NK-92 (cell line): ENCODE results near the gene SH3PXD2A.
"Not testable (repeated sequence)": the region's sequence is repeated elsewhere in the genome, so short reads cannot be mapped to it uniquely, and the experiment has no call there.

ENCODE experiments used
- DNase-seq: peaks from one replicate; lab custom pipeline; 2025; ENCODE audit not compliant: unreplicated experiment; lab: John Stamatoyannopoulos, UW

SH3PXD2A gene

GRCh38 chr10:103849880-103850571, 5.3 kb downstream of the SH3PXD2A start:
- no peak for DNase-seq

GRCh38 chr10:103849212-103849877, 6.0 kb downstream of the SH3PXD2A start:
- no peak for DNase-seq

DNA sequence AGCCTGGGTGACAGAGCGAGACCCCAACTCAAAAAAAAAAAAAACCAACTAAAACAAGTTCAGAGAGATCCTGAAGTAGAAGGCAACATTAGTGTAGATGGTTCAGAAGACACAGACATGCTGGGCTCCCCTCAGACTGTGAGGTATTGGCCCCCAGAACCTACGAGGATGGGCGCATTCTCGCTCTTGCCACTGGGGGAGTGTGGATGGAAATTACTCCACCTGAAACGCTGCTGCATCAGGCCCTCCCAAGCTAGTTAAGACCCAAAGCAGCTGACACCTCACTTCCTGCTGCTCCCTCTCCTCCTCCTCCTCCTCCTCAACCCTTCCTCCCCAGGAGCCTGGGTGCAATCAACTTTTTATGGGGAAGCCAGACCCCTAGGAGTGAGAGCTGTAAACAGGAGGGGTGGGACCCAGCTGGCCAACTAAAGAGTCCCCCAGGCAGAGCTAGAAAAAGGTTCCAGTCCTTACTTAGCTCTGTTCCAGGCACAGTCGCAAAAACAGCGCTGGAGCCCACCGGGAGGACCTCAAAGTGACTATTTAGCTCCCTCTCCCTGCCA, 7.4 kb downstream of the SH3PXD2A start:
- no peak for DNase-seq

- no peak for DNase-seq
Observed at GRCh38 chr10:103847346-103847745, 8.0 kb downstream of the SH3PXD2A start.

GRCh38 chr10:103845972-103846371, 9.4 kb downstream of the SH3PXD2A start:
- DNase-seq, result no peak

DNA sequence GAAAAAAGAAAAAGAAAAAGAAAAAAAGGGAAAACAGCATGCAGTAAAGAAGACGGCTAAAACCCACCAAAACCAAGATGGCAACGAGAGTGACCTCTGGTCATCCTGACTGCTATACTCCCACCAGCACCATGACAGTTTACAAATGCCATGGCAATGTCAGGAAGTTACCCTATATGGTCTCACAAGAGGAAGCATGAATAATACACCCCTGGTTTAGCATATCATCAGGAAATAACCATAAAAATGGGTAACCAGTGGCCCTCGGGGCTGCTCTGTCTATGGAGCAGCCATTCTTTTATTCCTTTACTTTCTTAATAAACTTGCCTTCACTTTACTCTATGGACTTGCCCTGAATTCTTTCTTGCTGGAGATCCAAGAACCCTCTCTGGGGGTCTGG, 10.0 kb downstream of the SH3PXD2A start:
- DNase-seq, result not testable (repeated sequence)

DNA sequence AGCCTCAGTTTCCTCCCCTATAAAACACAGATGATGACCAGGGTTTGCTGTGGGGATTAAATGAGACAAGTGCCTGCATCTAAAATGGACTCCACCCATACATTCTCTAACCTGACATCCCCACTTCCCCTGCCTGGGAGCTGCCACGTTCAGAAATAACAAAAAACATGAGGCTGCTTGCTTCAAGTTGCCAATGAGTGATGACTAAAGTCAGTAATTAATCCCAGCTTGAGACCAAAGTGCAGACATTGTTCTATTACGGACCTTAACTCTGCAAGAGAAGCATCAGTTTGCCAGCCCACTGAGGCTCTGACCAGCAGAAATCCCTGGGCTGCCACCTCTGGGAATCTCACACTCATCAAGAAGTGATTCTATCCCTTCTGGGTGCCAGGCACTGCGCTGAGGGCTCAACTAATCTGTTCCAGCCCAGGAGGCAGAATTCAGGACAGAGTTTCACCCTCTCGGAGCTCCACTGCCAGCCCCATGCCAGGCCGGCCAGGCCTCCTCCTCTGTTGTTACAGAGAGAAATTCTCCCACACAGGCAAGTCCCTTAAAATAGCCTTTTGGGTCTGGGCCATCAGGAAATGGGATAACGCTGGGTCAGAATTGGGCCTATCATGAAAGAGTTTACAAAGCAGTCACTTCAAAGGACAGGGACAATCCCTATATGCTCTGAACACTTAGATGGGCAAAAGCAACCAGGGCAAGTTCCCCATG, 11.4 kb downstream of the SH3PXD2A start:
- no peak for DNase-seq

DNA sequence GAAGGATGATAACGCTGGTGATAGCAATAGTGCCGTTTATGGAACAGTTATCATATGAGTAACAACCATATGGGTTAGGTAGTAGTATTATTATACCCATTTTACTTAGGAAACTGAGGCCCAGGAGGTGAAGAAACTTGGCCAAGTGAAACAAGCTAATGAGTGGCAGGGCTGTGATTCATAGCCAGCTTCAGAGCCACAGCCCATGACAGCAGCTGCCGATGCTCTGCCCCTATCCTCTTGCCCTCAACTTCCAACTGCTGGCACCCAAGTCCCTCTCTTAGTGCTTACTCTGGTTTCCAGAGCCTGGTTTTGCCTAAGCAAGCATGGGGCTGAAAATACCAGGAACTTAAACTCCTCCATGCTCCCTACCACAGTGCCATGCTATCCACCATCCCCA, 12.3 kb downstream of the SH3PXD2A start:
- DNase-seq, result no peak

- no peak for DNase-seq
Observed at GRCh38 chr10:103842605-103843004, 12.8 kb downstream of the SH3PXD2A start.

- DNase-seq, result no peak
Observed at GRCh38 chr10:103841519-103841918, 13.9 kb downstream of the SH3PXD2A start.

DNA sequence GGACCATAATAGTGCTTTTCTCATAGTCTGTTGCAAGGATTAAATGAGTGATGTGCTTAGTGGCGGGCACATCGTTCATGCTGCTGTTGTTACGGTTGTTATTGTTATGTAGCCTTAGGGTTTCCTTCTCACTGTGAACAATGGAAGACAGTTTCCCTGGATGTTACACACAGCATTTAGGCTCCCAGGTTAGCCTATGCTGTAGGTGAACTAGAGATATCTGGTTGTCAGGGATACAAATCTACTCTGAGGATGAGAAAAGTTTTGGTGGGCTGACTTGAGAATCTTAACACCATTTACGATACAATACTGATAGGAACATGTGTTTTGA, 14.7 kb downstream of the SH3PXD2A start:
- no peak for DNase-seq

GRCh38 chr10:103839872-103840739, 15.3 kb downstream of the SH3PXD2A start:
- no peak for DNase-seq

DNA sequence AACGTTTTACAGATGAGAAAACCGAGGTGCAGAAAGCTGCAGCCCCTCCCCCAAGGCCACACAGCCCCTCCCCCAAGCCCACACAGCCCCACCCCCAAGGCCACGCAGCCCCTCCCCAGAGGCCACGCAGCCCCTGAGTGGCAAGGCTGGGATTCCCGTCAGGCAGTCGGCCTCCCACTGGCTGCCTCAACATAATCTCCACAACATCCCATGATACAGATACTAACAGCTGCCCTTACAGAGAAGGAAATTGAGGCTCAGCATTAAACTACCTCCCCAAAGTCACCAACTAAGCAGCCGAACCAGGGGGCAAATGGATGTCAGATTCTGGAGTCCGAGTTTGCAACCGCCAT, 15.9 kb downstream of the SH3PXD2A start:
- no peak for DNase-seq

DNA sequence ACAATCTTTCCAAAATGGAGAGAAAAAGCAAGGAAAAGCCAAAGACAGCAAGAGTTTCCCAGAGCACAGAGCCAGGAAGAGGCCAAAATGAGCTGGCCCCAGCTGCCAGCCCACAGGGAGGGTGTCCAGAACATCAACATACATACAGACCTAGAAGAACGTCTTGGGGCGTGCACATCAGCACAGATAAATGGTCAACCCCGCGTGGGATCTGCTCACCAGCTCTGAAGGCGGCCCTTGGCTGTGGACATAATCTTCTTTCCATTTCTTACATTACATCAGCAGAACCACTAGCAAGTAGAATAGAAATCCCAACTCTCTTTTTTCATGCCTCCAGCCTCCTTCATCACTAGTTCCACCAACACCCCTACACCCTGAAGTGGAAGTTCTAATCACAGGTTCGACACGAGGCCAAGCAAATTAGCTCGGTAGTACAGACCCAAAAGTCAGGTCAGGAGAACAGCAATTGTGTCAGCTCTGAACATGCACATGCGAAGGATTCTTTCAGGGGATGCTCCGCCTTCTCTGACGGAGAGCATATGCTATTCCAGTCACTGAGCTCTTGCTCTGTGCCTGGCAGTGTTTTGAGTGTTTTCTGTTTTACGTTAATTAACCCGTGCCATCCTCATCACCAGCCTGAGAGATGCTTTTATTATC, 16.4 kb downstream of the SH3PXD2A start:
- no peak for DNase-seq

GRCh38 chr10:103838070-103838395, 17.3 kb downstream of the SH3PXD2A start:
- DNase-seq, result no peak

DNA sequence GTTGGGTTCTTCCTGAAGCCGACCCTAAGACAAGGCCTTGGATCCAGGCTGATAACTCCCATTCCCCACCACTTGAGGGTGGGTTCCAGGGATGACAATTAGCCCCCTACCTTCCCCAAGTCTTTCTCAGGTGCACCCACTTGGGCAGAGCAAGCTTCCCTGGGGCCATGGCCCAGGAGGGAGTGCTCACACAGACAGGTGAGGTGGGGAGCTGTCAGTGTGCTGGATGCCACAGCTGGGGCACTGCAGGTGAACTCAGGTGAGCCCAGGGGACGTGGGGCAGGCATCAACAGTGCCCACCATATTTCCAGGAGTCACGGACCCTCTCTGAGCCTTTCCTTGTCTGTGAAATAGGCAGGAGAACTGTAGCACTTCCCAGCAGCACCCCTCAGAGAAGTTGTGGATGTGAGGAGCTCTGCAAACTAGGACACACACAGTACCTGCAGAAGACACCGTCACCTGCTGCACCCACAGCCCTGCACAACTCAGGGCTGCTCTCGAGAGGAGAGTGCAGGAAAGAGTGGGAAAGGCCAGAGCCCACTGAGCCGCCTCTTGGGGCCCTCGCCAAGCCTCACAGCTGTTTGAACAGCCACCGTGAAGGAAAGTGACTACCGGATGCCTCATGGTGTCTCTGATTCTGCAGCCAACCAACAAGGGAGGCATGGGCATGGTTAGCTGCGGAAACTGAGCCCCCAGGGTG, 17.9 kb downstream of the SH3PXD2A start:
- no peak for DNase-seq

- no peak for DNase-seq
Observed at GRCh38 chr10:103836861-103837260, 18.5 kb downstream of the SH3PXD2A start.

GRCh38 chr10:103836273-103836672, 19.1 kb downstream of the SH3PXD2A start:
- no peak for DNase-seq

- no peak for DNase-seq
Observed at GRCh38 chr10:103835096-103836050, 20.0 kb downstream of the SH3PXD2A start.
